HG03469 (cell line): Measurements from ENCODE around the gene LRPAP1.
"Not testable (repeated sequence)": the region's sequence is repeated elsewhere in the genome, so short reads cannot be mapped to it uniquely, and the experiment has no call there.

ENCODE experiments used
- ATAC-seq: cut with Tn5 transposase; IDR thresholded peaks from one replicate; pipeline ENCODE4 v1.9.1; 2021; ENCODE audit warnings: mild to moderate bottlenecking, moderate library complexity, moderate number of reproducible peaks; ENCODE audit not compliant: unreplicated experiment

LRPAP1 gene

DNA sequence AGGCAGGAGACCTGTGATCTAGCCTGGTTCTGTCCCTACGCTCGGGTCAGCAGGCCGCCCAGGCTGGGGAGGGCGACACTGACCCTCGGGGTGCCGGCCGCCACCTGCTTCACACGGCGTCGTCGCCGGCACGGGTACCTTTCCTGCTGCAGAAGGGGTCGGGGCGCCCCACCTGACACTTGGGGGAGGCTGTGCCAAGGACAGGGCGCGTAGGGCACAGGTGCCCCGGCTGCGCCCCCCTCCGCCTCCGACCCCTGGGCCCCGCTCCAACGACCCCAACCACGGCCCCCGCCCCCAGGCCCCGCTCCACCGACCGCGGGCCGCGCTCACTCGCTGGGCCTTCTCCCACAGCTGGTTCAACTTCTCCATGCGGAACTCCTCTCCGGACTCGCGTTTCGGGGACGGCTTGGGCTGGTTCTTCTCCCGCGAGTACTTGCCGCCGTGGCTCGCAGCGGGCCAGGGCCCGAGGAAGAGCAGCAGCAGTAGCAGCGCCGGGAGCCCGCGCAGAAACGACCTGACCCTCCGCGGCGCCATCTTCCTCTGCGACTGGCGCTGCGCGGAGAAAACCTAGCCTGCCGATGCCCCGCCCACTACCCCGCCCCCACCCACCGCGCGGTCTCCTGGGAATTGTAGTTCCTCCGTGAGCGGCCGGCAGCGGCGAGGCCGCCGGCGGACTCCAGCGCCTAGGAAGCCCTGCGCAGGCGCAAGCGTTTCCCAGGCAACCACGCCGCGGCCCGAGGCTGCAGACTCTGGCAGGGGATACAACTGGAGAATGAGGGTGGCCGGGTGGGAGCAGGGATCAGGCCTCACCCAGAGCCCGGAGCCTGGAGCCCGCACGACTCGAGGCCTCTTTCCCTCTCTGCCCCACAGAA, at the start of gene LRPAP1:
Gene LRPAP1 (minus strand): TSS at position 544 of the 872 bp plus-strand sequence. CDS start 10 bp downstream, at position 534.
- ATAC-seq: peak; percentile 59

DNA sequence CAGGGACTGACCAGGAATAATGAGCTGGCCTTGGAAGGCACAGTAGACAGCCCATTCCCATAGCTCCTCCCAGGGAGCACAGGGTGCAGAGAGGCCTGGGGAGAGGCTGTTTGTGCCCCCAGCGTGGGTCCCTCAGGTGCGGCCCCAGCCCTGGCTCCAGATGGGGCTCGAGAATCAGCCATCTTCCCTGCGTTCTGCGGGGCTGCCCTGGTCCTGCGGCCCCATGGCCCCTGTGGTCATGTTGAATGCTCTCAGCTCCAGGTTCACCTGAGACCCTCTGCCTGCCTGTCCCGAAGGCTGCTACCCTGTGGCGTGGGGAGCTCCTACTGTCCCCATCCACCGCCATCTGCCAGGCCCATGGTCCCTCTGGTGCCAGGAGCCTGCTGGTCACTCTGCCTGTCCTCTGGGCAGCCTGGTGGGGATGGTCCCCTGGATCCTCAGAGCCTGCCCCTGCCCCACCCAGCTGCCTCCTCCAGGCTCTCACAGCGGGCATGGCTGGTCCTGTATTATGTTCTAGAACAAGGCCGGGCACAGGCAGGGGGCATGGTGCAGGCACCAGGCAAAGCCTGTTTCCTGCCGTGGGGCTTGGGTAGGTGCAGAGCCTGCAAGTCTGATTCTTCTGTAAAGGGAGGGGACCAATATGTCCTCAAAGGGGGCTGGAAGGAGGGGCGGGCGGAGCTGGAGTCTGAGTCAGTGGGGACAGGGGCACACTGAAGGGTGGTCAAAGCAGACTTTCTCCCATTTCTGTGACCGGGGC, 49.3 kb upstream of the LRPAP1 start:
- ATAC-seq: not testable (repeated sequence)

DNA sequence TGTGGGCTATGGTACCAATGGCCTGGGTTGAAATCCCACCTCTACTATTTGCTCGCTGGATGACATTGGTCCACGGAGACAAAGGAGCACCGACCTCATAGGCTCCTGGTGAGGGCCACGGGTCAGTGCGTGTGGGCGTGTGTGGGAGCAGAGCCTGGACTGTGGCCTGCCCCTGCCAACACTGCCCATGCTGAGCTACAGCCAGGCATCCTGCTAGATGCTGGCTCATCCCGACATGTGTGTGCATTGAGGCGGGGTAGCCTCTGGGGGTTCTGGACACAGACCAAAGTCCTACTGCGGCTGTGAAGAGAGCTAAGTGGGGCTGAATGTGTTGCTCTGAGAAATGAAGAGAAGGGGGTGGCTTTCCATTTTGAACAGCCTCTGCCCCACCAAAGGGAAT, 48.6 kb upstream of the LRPAP1 start:
- not testable (repeated sequence) for ATAC-seq

- not testable (repeated sequence) for ATAC-seq
Measured at GRCh38 chr4:3578527-3579144, 46.4 kb upstream of the LRPAP1 start.

DNA sequence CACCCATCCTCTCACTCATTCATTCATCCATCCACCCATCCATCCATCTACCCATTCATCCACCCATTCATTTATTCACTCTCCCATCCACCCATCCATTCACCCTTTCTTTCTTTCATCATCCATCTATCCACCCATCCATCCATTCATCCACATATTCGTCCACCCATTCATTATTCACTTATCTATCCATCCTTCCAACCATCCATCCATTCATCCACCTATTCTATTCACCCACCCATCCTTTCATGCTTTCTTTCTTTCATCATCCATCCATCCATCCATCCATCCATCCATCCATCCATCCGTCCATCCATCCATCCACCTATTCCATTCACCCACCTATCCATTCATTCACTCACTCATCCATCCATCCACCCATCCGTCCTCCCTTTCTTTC, 45.8 kb upstream of the LRPAP1 start:
- ATAC-seq: not testable (repeated sequence)

DNA sequence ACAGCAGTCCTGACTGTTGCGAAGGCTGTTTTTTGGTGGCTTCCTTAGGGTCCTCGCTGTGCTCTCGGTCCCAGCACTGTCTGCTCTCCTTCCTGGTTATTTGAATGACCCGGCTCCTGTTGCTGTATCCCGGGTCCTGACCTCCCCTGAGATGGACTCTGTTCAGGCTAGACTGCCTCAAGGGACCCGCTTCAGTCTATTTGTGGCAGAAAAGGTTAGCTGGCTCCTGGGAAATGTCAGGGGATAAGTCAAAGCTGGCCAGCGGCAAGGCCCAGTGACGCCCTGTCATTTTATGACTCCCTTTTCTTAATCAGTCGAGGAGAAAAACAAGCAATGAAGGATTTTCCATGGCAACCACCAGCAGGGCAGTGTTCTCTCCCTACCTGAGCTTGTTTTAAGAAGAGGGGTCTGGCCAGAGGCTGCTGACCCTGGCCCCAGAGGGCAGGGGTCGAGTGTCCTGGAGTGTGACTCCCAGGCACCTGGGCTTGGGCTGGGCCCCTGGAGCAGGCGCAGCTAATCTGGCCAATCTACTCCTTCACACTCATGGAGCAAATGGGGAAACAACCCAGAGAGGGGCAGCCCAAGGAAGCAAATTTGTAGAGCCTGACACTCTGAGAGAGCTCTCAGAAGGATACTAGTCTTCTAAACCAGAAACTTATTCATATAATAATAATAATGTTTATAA, 45.1 kb upstream of the LRPAP1 start:
- ATAC-seq: not testable (repeated sequence)

DNA sequence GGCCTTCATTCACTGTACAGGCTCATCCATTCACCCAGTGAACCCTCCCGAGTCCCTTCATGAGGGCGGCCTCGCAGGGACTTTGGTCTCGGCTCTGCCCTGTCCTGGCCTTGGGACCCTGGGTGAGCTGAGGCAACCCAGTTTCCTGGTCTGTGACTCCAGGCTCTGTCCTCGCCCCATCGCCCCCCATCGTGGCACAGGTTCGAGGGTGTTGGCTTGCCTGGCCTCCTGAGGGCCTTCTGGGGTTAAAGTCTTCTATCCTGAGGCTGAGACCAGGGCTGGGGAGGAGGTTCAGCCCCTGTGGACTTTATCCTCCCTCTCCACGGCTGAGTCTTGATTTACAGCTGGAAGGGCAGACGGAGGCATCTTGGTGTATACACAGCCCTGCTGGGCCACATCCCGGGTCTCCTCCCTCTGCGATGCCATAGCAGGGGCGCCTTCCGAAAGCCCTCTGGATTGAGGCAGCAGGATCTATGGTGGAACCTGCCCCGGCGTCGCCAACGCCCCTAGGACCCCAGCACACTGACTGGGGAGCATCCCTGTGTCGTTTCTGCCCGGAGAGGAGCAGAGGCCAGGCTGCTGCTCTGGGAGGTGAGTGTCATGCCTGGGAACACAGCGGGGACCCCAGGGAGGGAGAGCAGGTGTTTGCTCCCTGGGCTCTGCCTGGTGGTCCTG, 44.4 kb upstream of the LRPAP1 start:
- not testable (repeated sequence) for ATAC-seq

DNA sequence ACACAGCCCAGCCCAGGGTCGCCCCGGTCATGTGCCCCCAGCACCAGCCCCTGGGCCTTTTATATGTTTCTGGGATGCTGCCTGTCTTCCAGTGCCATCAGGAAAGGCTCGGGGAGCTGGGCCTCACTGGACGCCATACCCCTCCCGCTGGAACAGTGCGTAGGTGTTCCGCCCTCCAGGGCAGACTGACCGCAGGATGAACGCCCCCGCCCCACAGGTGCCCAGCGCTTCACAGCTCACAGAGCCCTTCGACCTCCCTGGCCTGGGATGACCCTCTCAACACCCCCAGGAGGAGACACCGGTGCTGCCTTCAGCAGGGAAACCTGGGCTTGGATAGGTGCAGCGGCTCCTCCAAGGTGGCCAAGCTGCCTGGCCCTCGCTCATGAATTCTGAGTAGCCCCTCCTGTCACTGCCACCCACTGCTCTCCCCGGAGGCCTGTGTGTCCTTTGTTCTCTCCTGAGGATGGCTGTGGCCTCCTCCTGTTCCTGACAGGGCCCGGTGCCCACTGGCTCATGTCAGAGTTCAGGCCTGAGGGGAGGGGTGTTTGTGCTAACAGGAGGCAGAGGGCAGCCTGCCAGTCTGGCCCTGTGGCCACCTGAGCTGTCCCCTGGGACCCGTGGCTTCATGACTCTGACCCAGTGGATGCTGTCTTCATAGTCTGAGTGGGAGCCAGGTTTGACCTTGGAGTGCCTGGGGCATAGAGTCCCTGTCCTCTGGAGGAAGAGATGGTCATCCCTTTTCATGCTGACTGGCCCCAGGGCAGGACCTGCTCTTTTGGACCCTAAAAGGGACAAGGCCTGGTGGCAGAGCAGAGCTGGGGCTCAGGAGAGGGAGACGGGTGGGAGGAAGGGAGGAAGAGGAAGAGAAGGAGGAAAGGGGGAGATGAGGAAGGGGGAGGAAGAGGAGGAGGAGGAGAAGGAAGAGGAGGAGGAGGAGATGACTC, 43.5 kb upstream of the LRPAP1 start:
- not testable (repeated sequence) for ATAC-seq

- ATAC-seq: not testable (repeated sequence)
Measured at GRCh38 chr4:3574865-3575264, 42.6 kb upstream of the LRPAP1 start.

DNA sequence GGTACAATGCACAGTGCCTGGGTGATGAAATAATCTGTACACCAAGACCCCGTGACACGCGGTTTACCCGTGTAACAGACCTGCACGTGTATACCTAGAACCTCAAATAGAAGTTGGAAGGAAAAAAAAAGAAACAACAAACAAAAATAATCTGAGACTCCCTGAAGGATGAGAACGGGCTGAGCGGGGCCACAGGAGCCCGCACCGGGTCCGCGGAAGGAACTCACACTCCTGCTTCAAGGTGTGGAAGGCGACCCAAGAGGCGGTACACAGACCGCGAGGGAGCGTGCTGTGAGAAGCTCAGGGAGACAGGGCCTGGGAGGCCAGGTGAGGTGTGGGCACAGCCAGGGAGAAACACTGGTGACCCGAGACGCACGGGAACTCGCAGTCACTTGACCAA, 42.1 kb upstream of the LRPAP1 start:
- not testable (repeated sequence) for ATAC-seq

DNA sequence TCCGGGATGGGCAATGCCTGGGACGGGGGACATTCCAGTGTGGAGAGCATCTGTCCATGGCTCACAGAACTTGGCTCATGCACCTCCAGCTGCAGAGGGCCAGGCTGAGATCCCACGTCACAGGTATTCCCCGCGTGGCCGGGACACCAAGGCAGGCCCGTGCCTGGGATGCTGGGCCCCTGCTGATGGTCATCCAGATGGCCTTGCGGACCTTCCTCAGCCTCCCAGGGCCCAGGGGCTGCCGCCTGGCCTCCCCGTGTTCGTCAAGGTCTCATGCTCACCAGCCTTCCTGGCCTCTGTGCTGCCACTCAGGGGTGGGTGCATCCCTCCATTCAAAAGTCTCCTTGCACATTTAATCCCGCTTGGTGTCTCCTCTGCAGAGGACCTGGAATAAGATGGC, 40.9 kb upstream of the LRPAP1 start:
- no peak for ATAC-seq

DNA sequence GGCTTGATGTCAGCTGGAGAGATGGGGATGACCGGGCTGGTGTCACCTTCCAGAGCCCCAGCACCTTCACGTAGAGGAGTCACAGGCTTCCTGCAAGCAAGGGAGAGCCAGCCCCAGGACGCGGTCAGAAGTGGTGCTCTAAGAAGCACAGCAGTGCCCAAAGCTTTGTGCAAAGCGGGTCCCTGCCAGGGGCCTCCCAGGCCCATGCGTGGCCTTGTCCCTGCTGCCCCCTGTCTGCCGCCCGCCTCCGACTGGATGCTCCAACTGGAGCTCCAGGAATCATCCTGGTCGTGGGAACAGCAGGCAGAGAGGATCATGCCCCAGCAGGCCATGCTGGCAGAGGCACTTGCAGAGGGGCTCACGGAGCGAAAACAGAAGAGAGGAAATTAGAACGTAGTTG, 40.1 kb upstream of the LRPAP1 start:
- ATAC-seq: no peak

DNA sequence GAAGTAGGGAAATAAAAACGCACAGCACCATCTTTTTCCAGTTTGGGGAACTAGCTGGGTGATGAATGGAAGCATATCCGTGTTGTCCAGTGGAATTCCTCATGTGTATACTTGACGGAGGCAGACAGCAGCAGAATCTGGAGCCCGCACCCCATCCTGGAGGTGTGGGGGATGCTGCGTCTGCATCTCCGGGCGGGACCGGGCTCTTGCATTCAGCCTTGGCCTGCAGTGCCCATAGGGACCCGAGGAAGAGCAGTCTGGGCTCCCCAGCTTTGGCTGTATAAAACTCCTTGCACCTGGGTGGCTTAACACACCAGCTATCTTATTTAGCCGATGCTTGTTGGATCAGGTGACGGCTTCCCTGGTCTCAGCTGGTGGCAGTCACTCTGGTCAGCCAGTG, 39.7 kb upstream of the LRPAP1 start:
- no peak for ATAC-seq

GRCh38 chr4:3570923-3571322, 38.7 kb upstream of the LRPAP1 start:
- ATAC-seq: not testable (repeated sequence)

- not testable (repeated sequence) for ATAC-seq
Measured at GRCh38 chr4:3569611-3570010, 37.4 kb upstream of the LRPAP1 start.

GRCh38 chr4:3566701-3567100, 34.5 kb upstream of the LRPAP1 start:
- not testable (repeated sequence) for ATAC-seq

GRCh38 chr4:3566301-3566700, 34.1 kb upstream of the LRPAP1 start:
- not testable (repeated sequence) for ATAC-seq

GRCh38 chr4:3564948-3565347, 32.7 kb upstream of the LRPAP1 start:
- ATAC-seq: not testable (repeated sequence)

- no peak for ATAC-seq
Measured at GRCh38 chr4:3563403-3563802, 31.2 kb upstream of the LRPAP1 start.
